H9 (cell line): ENCODE measurements around the gene LGALS12. TPM values are rescaled to one million over a fixed set of nuclear protein-coding genes. Genes with fewer than 3 reads are reported as not detected.

Source experiments
- DNase-seq: peaks from one replicate; pipeline ENCODE4 v3.0.0-alpha.2; 2017
- H2AFZ ChIP-seq: one replicate; pipeline ENCODE4 v1.6.1; 2013; ENCODE audit warnings: mild to moderate bottlenecking, low read length, control low read depth, moderate library complexity
- H2AK5ac ChIP-seq: 2 replicates; pipeline ENCODE4 v1.6.1; 2013; ENCODE audit warnings: low read length, control low read depth, mixed read lengths; ENCODE audit not compliant: insufficient read length
- H2BK120ac ChIP-seq: one replicate; pipeline ENCODE4 v1.6.1; 2013; ENCODE audit warnings: low read depth, mild to moderate bottlenecking, low read length, control low read depth, inconsistent platforms; ENCODE audit not compliant: poor library complexity, severe bottlenecking
- H2BK12ac ChIP-seq: 2 replicates; pipeline ENCODE4 v1.6.1; 2013; ENCODE audit warnings: low read length, control low read depth, mixed read lengths, low read depth; ENCODE audit not compliant: insufficient read length
- H2BK15ac ChIP-seq: 2 replicates; pipeline ENCODE4 v1.6.1; 2013; ENCODE audit warnings: low read depth, low read length, control low read depth
- H2BK20ac ChIP-seq: one replicate; pipeline ENCODE4 v1.6.1; 2013; ENCODE audit warnings: low read depth, mild to moderate bottlenecking, low read length, control low read depth, inconsistent platforms; ENCODE audit not compliant: poor library complexity, severe bottlenecking
- H2BK5ac ChIP-seq: 2 replicates; pipeline ENCODE4 v1.6.1; 2013; ENCODE audit warnings: low read length, control low read depth, mixed read lengths; ENCODE audit not compliant: insufficient read length
- H3K14ac ChIP-seq: 2 replicates; pipeline ENCODE4 v1.6.1; 2013; ENCODE audit warnings: low read length, control low read depth; ENCODE audit not compliant: insufficient read depth
- H3K18ac ChIP-seq: 2 replicates; pipeline ENCODE4 v1.6.1; 2013; ENCODE audit warnings: low read depth, mild to moderate bottlenecking, mixed read lengths, low read length, control low read depth; ENCODE audit not compliant: insufficient read length
- H3K23ac ChIP-seq: 2 replicates; pipeline ENCODE4 v1.6.1; 2013; ENCODE audit warnings: low read length, control low read depth, mixed read lengths, low read depth; ENCODE audit not compliant: insufficient read length
- H3K23me2 ChIP-seq: 2 replicates; pipeline ENCODE4 v1.6.1; 2013; ENCODE audit warnings: low read depth, mild to moderate bottlenecking, mixed read lengths, low read length, control low read depth; ENCODE audit not compliant: insufficient read length, poor library complexity, severe bottlenecking
- H3K27ac ChIP-seq: 2 replicates; pipeline ENCODE4 v1.5.1; 2013; ENCODE audit warnings: low read length, control low read depth, mixed read lengths, low read depth; ENCODE audit not compliant: insufficient read length
- H3K27me3 ChIP-seq: 2 replicates; pipeline ENCODE4 v1.6.1; 2013; ENCODE audit warnings: low read length, control low read depth, inconsistent platforms; ENCODE audit not compliant: insufficient read depth
- H3K4ac ChIP-seq: 2 replicates; pipeline ENCODE4 v1.6.1; 2013; ENCODE audit warnings: low read depth, mild to moderate bottlenecking, control low read depth, inconsistent platforms, low read length, moderate library complexity
- H3K4me1 ChIP-seq: 2 replicates; pipeline ENCODE4 v1.6.1; 2013; ENCODE audit warnings: low read length, control low read depth, inconsistent platforms; ENCODE audit not compliant: insufficient read depth
- H3K4me2 ChIP-seq: 2 replicates; pipeline ENCODE4 v1.6.1; 2013; ENCODE audit warnings: low read length, control low read depth, mixed read lengths; ENCODE audit not compliant: insufficient read length, insufficient read depth
- H3K56ac ChIP-seq: 2 replicates; pipeline ENCODE4 v1.6.1; 2013; ENCODE audit warnings: low read depth, mild to moderate bottlenecking, mixed read lengths, low read length, control low read depth; ENCODE audit not compliant: insufficient read length
- H3K79me1 ChIP-seq: 2 replicates; pipeline ENCODE4 v1.6.1; 2013; ENCODE audit warnings: low read depth, mild to moderate bottlenecking, moderate library complexity, low read length, control low read depth, inconsistent platforms; ENCODE audit not compliant: insufficient read depth, poor library complexity, severe bottlenecking
- H3K79me2 ChIP-seq: 2 replicates; pipeline ENCODE4 v1.6.1; 2013; ENCODE audit warnings: low read length, control low read depth, inconsistent platforms; ENCODE audit not compliant: insufficient read depth
- H3K9ac ChIP-seq: 2 replicates; pipeline ENCODE4 v1.6.1; 2013; ENCODE audit warnings: low read length, control low read depth, mixed read lengths; ENCODE audit not compliant: insufficient read length; ENCODE audit errors: extremely low read depth
- H3K9me3 ChIP-seq: one replicate; pipeline ENCODE4 v1.6.1; 2013; ENCODE audit warnings: low read depth, low read length, inconsistent platforms; ENCODE audit not compliant: control insufficient read depth
- H3T11ph ChIP-seq: one replicate; pipeline ENCODE4 v1.6.1; 2013; ENCODE audit warnings: mild to moderate bottlenecking, low read length, control low read depth, inconsistent platforms
- H4K20me1 ChIP-seq: one replicate; pipeline ENCODE4 v1.6.1; 2013; ENCODE audit not compliant: control insufficient read depth, insufficient read length, insufficient read depth
- H4K5ac ChIP-seq: 2 replicates; pipeline ENCODE4 v1.6.1; 2013; ENCODE audit warnings: low read depth, mild to moderate bottlenecking, mixed read lengths, low read length, control low read depth; ENCODE audit not compliant: insufficient read length
- H4K8ac ChIP-seq: replicated peaks from 2 replicates; pipeline ENCODE4 v1.6.1; 2013; ENCODE audit warnings: low read length, control low read depth, mixed read lengths, low read depth; ENCODE audit not compliant: insufficient read length
- H4K91ac ChIP-seq: 2 replicates; pipeline ENCODE4 v1.6.1; 2013; ENCODE audit warnings: low read depth, mild to moderate bottlenecking, moderate library complexity, mixed read lengths, low read length, control low read depth; ENCODE audit not compliant: insufficient read length
- H3K27ac Mint-ChIP-seq, 3 experiments: 2 replicates in 2 of 3; 3 replicates in 1 of 3; pipeline ENCODE4 v1.8.0; 2020 to 2021; ENCODE audit warnings: mixed read lengths in 3 of 3, mild to moderate bottlenecking in 1 of 3, moderate library complexity in 1 of 3
- H3K27me3 Mint-ChIP-seq: 2 replicates; pipeline ENCODE4 v1.8.0; 2021; ENCODE audit warnings: low read depth, mild to moderate bottlenecking, moderate library complexity, mixed read lengths
- H3K36me3 Mint-ChIP-seq, 3 experiments: 2 replicates in 2 of 3; 3 replicates in 1 of 3; pipeline ENCODE4 v1.8.0; 2020 to 2021; ENCODE audit warnings: low read depth in 3 of 3, mixed read lengths in 3 of 3; ENCODE audit not compliant: insufficient read depth in 1 of 3
- H3K4me1 Mint-ChIP-seq, 2 experiments: 2 replicates each; pipeline ENCODE4 v1.8.0; 2020; ENCODE audit warnings: mixed read lengths in 2 of 2
- H3K4me3 Mint-ChIP-seq, 2 experiments: 2 replicates in 1 of 2; 3 replicates in 1 of 2; pipeline ENCODE4 v1.8.0; 2020 to 2021; ENCODE audit warnings: mild to moderate bottlenecking in 2 of 2, mixed read lengths in 2 of 2, moderate library complexity in 1 of 2
- H3K9me3 Mint-ChIP-seq, 2 experiments: 2 replicates in 1 of 2; 3 replicates in 1 of 2; pipeline ENCODE4 v1.8.0; 2020; ENCODE audit warnings: mild to moderate bottlenecking in 2 of 2, mixed read lengths in 2 of 2, moderate library complexity in 1 of 2
- whole genome bisulfite sequencing: extraction: QIAGEN DNeasy Blood & Tissue Kit; methylation state at CpG from one replicate; pipeline ENCODE4 v1.1.7; 2013; ENCODE audit warnings: missing lambda C conversion rate, low lambda C conversion rate, mixed read lengths; ENCODE audit not compliant: insufficient read length; ENCODE audit errors: extremely low coverage; 5-methylcytosine and 5-hydroxymethylcytosine counted together
- total RNA-seq: library from RNA; stranded (reverse); gene quantifications from 2 replicates; pipeline ENCODE4 v1.2.1, GENCODE V29; 2021
- TF ChIP-seq, protein P1 (sequence below): fragments of 200-600 bp; sonication (generic); conservative IDR thresholded peaks from 3 replicates; pipeline ENCODE4 v1.8.0; 2021; ENCODE audit warnings: antibody characterized with exemption, mild to moderate bottlenecking

LGALS12 gene
- total RNA-seq, 1 experiment from 2014 or later: 1.9 TPM

DNA sequence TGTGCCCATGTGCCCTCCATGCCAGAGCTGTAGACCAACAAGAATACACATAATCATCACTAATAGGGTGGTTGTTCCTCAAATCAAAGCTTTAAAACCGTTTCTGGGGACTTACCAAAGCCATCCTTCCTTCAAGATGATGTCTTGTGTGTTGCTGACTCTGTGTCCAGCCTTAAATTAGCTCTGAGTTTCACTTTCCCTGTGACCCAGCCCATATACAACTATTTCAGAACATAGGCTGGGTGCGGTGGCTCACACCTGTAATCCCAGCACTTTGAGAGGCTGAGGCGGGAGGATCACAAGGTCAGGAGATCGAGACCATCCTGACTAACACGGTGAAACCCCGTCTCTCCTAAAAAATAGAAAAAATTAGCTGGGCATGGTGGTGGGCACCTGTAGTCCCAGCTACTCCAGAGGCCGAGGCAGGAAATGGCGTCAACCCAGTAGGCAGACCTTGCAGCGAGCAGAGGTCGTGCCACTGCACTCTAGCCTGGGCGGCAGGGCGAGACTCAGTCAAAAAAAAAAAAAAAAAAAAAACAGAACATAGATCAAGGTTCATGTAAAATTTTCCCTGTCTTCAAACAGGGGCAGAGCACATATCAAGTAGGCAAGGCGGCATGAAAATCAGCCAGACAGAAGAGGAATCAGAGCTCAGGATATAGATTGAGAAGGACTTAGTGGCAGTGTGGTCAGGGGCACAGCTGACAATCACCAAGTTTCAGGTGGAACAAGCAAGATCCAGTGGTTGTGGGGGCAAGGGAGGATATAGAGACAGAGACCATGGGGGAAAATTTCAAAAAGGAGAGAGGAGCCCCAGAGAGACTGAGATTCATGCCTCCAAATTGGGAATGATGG, 57.5 kb downstream of the LGALS12 start, which contains the start of gene PLAAT2:
PLAAT2 (minus strand) TSS at position 179 of the 855 bp plus-strand sequence; CDS start at position 124, 55 bp downstream.
- TF ChIP-seq, protein P1, sequence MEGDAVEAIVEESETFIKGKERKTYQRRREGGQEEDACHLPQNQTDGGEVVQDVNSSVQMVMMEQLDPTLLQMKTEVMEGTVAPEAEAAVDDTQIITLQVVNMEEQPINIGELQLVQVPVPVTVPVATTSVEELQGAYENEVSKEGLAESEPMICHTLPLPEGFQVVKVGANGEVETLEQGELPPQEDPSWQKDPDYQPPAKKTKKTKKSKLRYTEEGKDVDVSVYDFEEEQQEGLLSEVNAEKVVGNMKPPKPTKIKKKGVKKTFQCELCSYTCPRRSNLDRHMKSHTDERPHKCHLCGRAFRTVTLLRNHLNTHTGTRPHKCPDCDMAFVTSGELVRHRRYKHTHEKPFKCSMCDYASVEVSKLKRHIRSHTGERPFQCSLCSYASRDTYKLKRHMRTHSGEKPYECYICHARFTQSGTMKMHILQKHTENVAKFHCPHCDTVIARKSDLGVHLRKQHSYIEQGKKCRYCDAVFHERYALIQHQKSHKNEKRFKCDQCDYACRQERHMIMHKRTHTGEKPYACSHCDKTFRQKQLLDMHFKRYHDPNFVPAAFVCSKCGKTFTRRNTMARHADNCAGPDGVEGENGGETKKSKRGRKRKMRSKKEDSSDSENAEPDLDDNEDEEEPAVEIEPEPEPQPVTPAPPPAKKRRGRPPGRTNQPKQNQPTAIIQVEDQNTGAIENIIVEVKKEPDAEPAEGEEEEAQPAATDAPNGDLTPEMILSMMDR: no peak
- Histone ChIP-seq H3K9ac (no peak within 1 kb of the TSS), H2BK120ac (no peak within 1 kb of the TSS), H4K91ac (no peak within 1 kb of the TSS), H3K27ac (no peak within 1 kb of the TSS), H4K5ac (no peak within 1 kb of the TSS), H3K56ac (no peak within 1 kb of the TSS), H2BK12ac (no peak within 1 kb of the TSS), H3K18ac (no peak within 1 kb of the TSS), H2BK5ac (no peak within 1 kb of the TSS), H3K4ac (no peak within 1 kb of the TSS), H4K8ac (no peak within 1 kb of the TSS), H3K9me3 (no peaks in the 10 kb centered on the region), H3K79me1 (no peaks in the 10 kb centered on the region), H3T11ph (no peak within 1 kb of the TSS), H3K4me1 (peaks cover 3% of the 10 kb centered on the region; the same call in 1 of the 2 replicates), H4K20me1 (no peaks in the 10 kb centered on the region), H2BK15ac (no peak within 1 kb of the TSS), H2AK5ac (no peak within 1 kb of the TSS), H2BK20ac (no peak within 1 kb of the TSS), H3K79me2 (no peaks in the 10 kb centered on the region), H3K27me3 (no peaks in the 10 kb centered on the region), H3K14ac (no peak within 1 kb of the TSS), H2AFZ (no peak within 1 kb of the TSS), H3K23me2 (no peaks in the 10 kb centered on the region), H3K23ac (no peak within 1 kb of the TSS), H3K4me2 (no peak within 1 kb of the TSS)
- Mint-ChIP-seq H3K4me1 (peaks cover 18 to 39% of the 10 kb centered on the region in 2 experiments), H3K27me3 (peaks cover 3% of the 10 kb centered on the region), H3K9me3 (peaks cover 0 to 1% of the 10 kb centered on the region in 2 experiments; a peak in 1 of 5 replicates), H3K4me3 (no peak within 1 kb of the TSS), H3K36me3 (no peaks in the 10 kb centered on the region; a peak in 1 of 7 replicates), H3K27ac (peak within 1 kb of the TSS in 1 of 3 experiments; percentile 24; a peak in 2 of 7 replicates)
- no CpG with 5 or more reads among the region's 13 CpGs for WGBS
- DNase-seq: no peak
